ENCODE results near the gene ZRANB3. TPM values are rescaled to one million over a fixed set of nuclear protein-coding genes. Genes with fewer than 3 reads are reported as not detected.

ZRANB3 gene
- total RNA-seq, 1 donor from 2014 or later = 11.0 TPM

DNA sequence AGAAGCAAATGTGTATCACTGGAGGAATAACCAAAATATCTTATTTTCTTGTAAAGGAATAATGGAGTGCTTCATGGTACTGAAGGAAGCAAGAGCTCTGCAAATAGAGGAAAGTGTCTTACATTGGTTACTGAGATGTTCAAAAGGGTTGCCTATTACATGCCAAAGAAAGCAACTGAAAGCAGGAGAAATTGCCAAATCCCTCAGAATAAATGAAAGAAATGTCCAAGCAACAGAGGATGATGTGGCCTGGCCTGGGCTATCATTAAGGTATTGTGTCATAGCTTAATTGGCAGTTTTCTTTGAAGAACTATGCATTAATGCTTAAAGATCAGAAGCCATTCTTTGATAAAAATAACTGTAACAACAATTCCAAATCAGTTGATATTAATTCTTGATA is 305.2 kb downstream of the ZRANB3 start:
- H3K36me3 Mint-ChIP-seq (ENCODE audit: unreplicated experiment) = peaks cover 6% of the 10 kb centered on the region
- H3K27ac Mint-ChIP-seq (ENCODE audit: unreplicated experiment) = no peak overlapping the region
- no peaks in the 10 kb centered on the region for H3K4me1 Mint-ChIP-seq (ENCODE audit: unreplicated experiment)
- no peaks in the 10 kb centered on the region for H3K9me3 Mint-ChIP-seq (ENCODE audit: unreplicated experiment)
- H3K27me3 Mint-ChIP-seq (ENCODE audit: unreplicated experiment) = no peaks in the 10 kb centered on the region
- TF ChIP-seq, protein P1, sequence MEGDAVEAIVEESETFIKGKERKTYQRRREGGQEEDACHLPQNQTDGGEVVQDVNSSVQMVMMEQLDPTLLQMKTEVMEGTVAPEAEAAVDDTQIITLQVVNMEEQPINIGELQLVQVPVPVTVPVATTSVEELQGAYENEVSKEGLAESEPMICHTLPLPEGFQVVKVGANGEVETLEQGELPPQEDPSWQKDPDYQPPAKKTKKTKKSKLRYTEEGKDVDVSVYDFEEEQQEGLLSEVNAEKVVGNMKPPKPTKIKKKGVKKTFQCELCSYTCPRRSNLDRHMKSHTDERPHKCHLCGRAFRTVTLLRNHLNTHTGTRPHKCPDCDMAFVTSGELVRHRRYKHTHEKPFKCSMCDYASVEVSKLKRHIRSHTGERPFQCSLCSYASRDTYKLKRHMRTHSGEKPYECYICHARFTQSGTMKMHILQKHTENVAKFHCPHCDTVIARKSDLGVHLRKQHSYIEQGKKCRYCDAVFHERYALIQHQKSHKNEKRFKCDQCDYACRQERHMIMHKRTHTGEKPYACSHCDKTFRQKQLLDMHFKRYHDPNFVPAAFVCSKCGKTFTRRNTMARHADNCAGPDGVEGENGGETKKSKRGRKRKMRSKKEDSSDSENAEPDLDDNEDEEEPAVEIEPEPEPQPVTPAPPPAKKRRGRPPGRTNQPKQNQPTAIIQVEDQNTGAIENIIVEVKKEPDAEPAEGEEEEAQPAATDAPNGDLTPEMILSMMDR (IDR thresholded peaks at IDR 0.05) = no peak
- no peak overlapping the region for H3K4me3 Mint-ChIP-seq (ENCODE audit: unreplicated experiment)
- no peak for DNase-seq (ENCODE audit: extremely low spot score, unreplicated experiment)

- H3K4me1 Mint-ChIP-seq (ENCODE audit: unreplicated experiment) = no peaks in the 10 kb centered on the region
- no peak overlapping the region for H3K27ac Mint-ChIP-seq (ENCODE audit: unreplicated experiment)
- TF ChIP-seq, protein P1 (IDR thresholded peaks at IDR 0.05) = no peak
- no peak for DNase-seq (ENCODE audit: extremely low spot score, unreplicated experiment)
- no peaks in the 10 kb centered on the region for H3K27me3 Mint-ChIP-seq (ENCODE audit: unreplicated experiment)
- no peak overlapping the region for H3K4me3 Mint-ChIP-seq (ENCODE audit: unreplicated experiment)
- no peaks in the 10 kb centered on the region for H3K36me3 Mint-ChIP-seq (ENCODE audit: unreplicated experiment)
- no peaks in the 10 kb centered on the region for H3K9me3 Mint-ChIP-seq (ENCODE audit: unreplicated experiment)
Measured at GRCh38 chr2:135219226-135219625, 311.8 kb downstream of the ZRANB3 start.

DNA sequence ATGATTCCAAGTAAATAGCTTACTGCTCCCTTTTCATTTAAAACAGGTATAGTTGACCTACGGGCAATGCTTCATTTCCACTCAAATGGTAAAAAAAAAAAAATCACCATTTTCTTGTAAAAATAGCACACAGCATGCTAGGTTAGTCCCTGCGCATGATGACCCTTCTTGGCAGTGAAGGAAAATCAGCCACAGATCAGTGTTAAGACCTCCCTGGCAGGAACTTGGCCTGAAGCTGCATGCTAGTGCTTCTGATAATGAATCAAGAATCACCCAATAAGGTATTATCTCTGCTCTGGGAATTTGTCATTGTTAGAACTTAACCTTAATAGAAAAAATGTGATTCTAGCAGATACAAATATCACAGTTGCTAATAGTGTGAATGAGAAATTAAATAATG is 312.6 kb downstream of the ZRANB3 start:
- Mint-ChIP-seq H3K9me3 (ENCODE audit: unreplicated experiment) (no peaks in the 10 kb centered on the region), H3K4me1 (ENCODE audit: unreplicated experiment) (no peaks in the 10 kb centered on the region), H3K4me3 (ENCODE audit: unreplicated experiment) (no peak overlapping the region), H3K36me3 (ENCODE audit: unreplicated experiment) (no peaks in the 10 kb centered on the region), H3K27me3 (ENCODE audit: unreplicated experiment) (no peaks in the 10 kb centered on the region), H3K27ac (ENCODE audit: unreplicated experiment) (no peak overlapping the region)
- TF ChIP-seq, protein P1 (IDR thresholded peaks at IDR 0.05) = no peak
- DNase-seq (ENCODE audit: extremely low spot score, unreplicated experiment) = no peak

DNA sequence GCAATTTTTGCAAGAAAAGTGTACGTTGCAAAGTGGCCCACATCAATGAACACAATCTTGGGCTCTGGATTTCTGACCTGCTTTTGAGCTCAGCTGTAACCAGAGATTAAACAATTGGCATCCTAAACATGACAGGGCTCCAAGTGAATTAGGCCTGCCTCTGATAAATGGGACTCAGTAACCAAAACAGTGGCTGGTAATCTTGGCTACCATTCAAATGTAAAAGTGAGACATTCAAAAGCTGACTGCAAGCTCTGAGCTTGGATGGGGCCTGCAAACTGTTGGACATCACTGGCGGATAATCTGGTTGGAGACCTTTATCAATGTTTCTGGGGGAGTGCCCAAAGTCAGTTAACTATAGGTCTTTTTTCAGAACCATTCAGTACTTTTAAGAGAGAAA is 318.3 kb downstream of the ZRANB3 start:
- no peak for DNase-seq (ENCODE audit: extremely low spot score, unreplicated experiment)
- Mint-ChIP-seq H3K36me3 (ENCODE audit: unreplicated experiment) (no peaks in the 10 kb centered on the region), H3K9me3 (ENCODE audit: unreplicated experiment) (no peaks in the 10 kb centered on the region), H3K27ac (ENCODE audit: unreplicated experiment) (no peak overlapping the region), H3K27me3 (ENCODE audit: unreplicated experiment) (no peaks in the 10 kb centered on the region), H3K4me1 (ENCODE audit: unreplicated experiment) (no peaks in the 10 kb centered on the region), H3K4me3 (ENCODE audit: unreplicated experiment) (no peak overlapping the region)
- TF ChIP-seq, protein P1 (IDR thresholded peaks at IDR 0.05) = no peak

- DNase-seq (ENCODE audit: extremely low spot score, unreplicated experiment) = no peak
- Mint-ChIP-seq H3K4me1 (ENCODE audit: unreplicated experiment) (no peaks in the 10 kb centered on the region), H3K4me3 (ENCODE audit: unreplicated experiment) (no peak overlapping the region), H3K27me3 (ENCODE audit: unreplicated experiment) (no peaks in the 10 kb centered on the region), H3K36me3 (ENCODE audit: unreplicated experiment) (peaks cover 3% of the 10 kb centered on the region), H3K27ac (ENCODE audit: unreplicated experiment) (no peak overlapping the region), H3K9me3 (ENCODE audit: unreplicated experiment) (no peaks in the 10 kb centered on the region)
- TF ChIP-seq, protein P1 (IDR thresholded peaks at IDR 0.05) = no peak
Measured at GRCh38 chr2:135208016-135208415, 323.0 kb downstream of the ZRANB3 start.
